HepG2 (cell line): ENCODE measurements around the gene IP6K1.

ENCODE experiments used
- SP4 ChIP-seq: sonication (generic); formaldehyde crosslinking; IDR thresholded peaks from 2 replicates; pipeline ENCODE4 v1.8.1; 2023; ENCODE audit warnings: mild to moderate bottlenecking, missing genetic modification reagents
- ZNF224 ChIP-seq: sonication (generic); formaldehyde crosslinking; IDR thresholded peaks from 2 replicates; pipeline ENCODE4 v1.5.0; 2020; ENCODE audit warnings: mild to moderate bottlenecking, missing genetic modification reagents
- ZNF225 ChIP-seq: sonication (generic); formaldehyde crosslinking; IDR thresholded peaks from 2 replicates; pipeline ENCODE4 v1.4.0; 2020; ENCODE audit warnings: mild to moderate bottlenecking, missing genetic modification reagents
- TF ChIP-seq, protein P1 (sequence below): sonication (generic); formaldehyde crosslinking; IDR thresholded peaks from 2 replicates; pipeline ENCODE4 v1.5.0; 2020; ENCODE audit warnings: mild to moderate bottlenecking, missing genetic modification reagents, moderate library complexity

DNA sequence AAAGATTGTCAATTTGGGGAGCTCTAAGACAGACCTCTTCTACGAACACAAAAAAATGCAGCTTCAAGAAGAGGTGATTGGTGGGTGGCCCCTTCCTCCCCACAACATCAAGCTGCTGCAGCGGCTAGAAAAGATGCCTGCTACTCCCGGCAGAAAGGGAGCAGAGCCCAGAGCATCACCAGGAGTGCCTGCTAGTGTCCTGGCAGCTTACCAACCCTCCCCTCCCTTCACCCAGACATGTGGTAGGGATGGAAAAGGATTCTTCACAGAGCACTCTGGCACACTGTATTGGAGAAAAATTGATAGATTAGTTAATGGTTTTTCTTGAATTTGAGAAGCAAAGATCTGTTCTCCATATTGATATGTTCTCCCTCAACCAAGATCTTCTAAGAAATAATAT is 10.8 kb downstream of the IP6K1 start:
- TF ChIP-seq ZNF225 (CRISPR knock-in tag) (no peak), ZNF224 (CRISPR knock-in tag) (no peak), SP4 (CRISPR knock-in tag) (no peak)
- TF ChIP-seq, protein P1, sequence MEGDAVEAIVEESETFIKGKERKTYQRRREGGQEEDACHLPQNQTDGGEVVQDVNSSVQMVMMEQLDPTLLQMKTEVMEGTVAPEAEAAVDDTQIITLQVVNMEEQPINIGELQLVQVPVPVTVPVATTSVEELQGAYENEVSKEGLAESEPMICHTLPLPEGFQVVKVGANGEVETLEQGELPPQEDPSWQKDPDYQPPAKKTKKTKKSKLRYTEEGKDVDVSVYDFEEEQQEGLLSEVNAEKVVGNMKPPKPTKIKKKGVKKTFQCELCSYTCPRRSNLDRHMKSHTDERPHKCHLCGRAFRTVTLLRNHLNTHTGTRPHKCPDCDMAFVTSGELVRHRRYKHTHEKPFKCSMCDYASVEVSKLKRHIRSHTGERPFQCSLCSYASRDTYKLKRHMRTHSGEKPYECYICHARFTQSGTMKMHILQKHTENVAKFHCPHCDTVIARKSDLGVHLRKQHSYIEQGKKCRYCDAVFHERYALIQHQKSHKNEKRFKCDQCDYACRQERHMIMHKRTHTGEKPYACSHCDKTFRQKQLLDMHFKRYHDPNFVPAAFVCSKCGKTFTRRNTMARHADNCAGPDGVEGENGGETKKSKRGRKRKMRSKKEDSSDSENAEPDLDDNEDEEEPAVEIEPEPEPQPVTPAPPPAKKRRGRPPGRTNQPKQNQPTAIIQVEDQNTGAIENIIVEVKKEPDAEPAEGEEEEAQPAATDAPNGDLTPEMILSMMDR = no peak
